ENCODE data around the gene SLC35E1. TPM values are rescaled to one million over a fixed set of nuclear protein-coding genes. Genes with fewer than 3 reads are reported as not detected.
A peak's percentile ranks its signal among the peaks of the same experiment; 100 is the strongest.

SLC35E1 gene
- total RNA-seq, 2 donors from 2014 or later, result 42.0 to 69.1 TPM

DNA sequence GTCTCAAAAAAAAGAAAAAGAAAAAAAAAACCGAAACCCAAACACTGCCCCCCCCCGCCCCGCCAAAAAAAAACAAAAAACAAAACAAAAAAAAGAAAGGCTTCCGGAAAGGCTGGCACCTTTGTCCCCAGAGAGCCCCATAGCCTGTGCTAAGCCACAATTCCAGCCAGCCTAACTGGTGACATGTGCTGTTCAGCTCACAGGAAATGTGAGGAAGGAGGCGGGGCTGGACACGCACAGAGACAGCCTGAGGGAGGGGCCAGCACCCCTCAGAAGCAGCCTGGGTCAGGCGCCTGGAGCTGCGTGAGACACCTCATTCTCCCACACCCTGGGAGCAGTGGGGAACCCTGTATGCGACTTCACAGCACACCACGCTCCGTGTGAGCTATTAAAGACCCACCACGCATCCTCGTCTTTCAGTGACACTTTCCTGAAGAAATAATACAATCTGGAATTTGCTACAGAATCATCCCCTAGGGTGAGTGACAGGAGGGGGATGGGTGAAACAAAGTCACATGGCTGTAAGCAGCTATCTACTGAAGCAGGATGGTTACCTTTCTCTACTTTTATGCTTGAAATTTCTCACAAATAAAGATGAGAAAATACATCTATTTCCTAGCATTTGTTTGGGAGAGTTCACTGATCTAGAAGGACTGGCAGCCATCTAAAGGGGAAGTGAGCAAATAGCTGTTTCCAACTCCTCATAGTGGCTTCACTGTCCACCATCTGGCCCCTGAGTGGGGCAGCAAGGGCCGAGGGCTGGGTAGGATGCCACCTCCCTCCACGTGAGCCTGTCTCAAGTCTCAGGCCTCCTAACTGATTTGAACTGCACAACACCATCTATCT, 12.3 kb upstream of the SLC35E1 start:
- DNase-seq (ENCODE audit: low spot score), result peak; percentile 77
- Histone ChIP-seq H3K9me3 (no peaks in the 10 kb centered on the region), H3K4me3 (no peak overlapping the region), H3K27me3 (replicated peaks; ENCODE audit: insufficient read depth) (no peaks in the 10 kb centered on the region), H3K4me1 (replicated peaks) (peaks cover 25% of the 10 kb centered on the region), H3K27ac (peak overlapping the region; percentile 48 to 64), H3K36me3 (no peaks in the 10 kb centered on the region)
- intact Hi-C loops (cut with DNase I), result no loop called here
- TF ChIP-seq POLR2AphosphoS5 (IDR thresholded peaks at IDR 0.05) (peak; percentile 74), POLR2A (IDR thresholded peaks at IDR 0.05) (peak; percentile 48)
- TF ChIP-seq, protein P1, sequence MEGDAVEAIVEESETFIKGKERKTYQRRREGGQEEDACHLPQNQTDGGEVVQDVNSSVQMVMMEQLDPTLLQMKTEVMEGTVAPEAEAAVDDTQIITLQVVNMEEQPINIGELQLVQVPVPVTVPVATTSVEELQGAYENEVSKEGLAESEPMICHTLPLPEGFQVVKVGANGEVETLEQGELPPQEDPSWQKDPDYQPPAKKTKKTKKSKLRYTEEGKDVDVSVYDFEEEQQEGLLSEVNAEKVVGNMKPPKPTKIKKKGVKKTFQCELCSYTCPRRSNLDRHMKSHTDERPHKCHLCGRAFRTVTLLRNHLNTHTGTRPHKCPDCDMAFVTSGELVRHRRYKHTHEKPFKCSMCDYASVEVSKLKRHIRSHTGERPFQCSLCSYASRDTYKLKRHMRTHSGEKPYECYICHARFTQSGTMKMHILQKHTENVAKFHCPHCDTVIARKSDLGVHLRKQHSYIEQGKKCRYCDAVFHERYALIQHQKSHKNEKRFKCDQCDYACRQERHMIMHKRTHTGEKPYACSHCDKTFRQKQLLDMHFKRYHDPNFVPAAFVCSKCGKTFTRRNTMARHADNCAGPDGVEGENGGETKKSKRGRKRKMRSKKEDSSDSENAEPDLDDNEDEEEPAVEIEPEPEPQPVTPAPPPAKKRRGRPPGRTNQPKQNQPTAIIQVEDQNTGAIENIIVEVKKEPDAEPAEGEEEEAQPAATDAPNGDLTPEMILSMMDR (IDR thresholded peaks at IDR 0.05), result no peak
- 15% methylated on average over 15 of the region's 15 CpGs for WGBS

DNA sequence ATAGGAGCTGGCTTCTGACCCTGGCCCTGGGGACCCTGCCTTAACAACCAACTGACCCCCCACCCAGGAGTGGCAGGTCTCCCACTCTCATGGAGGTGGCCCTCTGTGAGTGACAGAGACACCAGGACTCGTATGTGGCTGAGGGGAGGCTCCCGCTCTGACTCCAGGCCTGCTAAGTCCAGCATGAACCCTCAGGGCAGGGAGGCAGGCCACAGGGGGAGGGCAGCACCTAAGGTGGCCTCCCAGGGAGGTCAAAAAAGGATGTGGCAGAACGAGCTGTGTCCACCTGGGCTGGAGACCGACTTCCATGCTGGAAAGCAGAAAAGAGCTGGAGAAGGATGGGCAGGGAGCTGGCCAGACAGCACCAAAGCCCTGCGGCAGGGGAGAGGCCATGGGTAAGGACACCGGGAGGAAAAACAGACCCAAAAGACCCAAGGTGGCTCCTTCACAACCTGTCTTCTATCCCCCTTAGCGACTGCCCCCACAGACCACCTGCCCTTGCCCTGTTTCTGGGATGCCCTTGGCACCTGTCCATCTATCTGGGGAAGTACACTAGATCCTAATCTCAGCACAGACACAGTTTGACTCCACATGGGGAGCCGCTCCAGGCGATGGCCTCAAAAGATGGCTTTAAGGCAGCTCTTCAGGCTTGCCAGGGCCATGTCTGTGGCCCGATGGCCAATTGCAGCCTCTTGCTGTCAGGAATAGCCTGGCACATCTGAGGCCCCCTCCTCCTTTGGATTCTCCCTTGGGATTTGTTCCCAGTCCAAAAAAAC, 10.5 kb upstream of the SLC35E1 start:
- DNase-seq (ENCODE audit: low spot score), result no peak
- Histone ChIP-seq H3K36me3 (no peaks in the 10 kb centered on the region), H3K9me3 (no peaks in the 10 kb centered on the region), H3K27me3 (replicated peaks; ENCODE audit: insufficient read depth) (no peaks in the 10 kb centered on the region), H3K4me3 (no peak overlapping the region), H3K27ac (no peak overlapping the region), H3K4me1 (replicated peaks) (peaks cover 11% of the 10 kb centered on the region)
- 75% methylated on average over 10 of the region's 10 CpGs for WGBS
- intact Hi-C loops (cut with DNase I), result no loop called here
- TF ChIP-seq, protein P1 (IDR thresholded peaks at IDR 0.05), result no peak
- TF ChIP-seq POLR2A (IDR thresholded peaks at IDR 0.05) (no peak), POLR2AphosphoS5 (IDR thresholded peaks at IDR 0.05) (no peak)

DNA sequence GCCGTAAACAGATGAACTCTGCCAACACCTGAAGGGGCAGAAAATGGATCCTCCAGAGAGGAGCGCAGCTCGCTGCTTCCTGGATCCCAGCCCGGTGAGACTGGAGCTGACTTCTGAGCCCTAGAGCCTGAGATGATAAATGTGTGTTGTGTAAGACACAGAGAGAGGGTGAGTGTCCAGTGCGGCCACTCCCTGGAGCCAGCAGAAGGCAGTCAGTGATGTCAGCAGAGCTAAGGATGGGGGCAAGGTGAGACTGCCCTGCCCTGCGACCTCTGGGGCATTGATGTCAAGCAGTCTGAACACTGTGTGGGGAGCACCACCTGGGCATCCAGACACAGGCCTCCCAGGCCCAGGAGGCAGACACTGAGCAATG, 9.7 kb upstream of the SLC35E1 start:
- peaks cover 4% of the 10 kb centered on the region for H3K4me1 ChIP-seq (replicated peaks)
- H3K27ac ChIP-seq, result no peak overlapping the region
- intact Hi-C loops (cut with DNase I), result no loop called here
- H3K9me3 ChIP-seq, result no peaks in the 10 kb centered on the region
- TF ChIP-seq POLR2AphosphoS5 (IDR thresholded peaks at IDR 0.05) (no peak), POLR2A (IDR thresholded peaks at IDR 0.05) (no peak)
- TF ChIP-seq, protein P1 (IDR thresholded peaks at IDR 0.05), result no peak
- no peak overlapping the region for H3K4me3 ChIP-seq
- 90% methylated on average over 6 of the region's 6 CpGs for WGBS
- DNase-seq (ENCODE audit: low spot score), result no peak
- no peaks in the 10 kb centered on the region for H3K27me3 ChIP-seq (replicated peaks; ENCODE audit: insufficient read depth)
- peaks cover 0 to 4% of the 10 kb centered on the region in 2 donors for H3K36me3 ChIP-seq

DNA sequence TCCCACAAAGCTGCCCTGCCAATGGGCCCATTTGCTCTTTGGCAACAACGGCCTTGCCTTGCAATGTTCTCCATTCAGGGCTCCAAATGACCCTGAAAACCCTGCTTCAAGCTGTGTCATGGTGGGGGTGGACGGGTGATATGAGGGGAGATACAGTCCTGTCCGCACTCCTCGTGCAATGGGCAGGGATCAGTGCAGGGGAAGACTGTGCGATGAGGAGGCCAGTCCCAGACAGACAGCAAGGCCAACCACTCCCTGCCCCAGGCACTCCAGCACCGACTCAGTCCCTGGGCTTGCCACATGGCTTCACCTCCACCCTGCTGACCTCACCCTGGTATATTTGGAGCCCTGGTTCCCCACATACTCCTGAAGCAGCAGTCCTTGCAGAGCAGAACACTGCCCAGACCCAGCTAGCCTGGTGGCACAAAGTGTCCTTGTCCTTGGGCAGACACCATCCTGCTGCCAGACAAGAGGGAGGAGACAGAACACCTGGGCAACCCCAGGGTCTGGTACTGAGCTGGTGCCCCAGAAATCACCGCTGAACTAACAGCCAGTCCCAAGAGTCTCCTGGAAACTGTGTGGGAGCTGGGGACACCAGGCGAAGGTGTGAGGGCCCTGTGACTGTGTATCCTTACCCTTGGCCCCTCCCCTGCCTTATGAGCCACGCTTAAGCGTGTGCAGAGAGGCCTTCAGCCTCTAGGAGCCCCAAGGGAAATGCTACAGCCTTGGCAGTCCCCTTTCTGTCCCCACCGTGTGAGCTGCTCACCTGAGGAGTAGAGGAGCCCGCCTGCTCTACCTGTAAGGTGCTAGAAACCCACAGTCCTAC, 9.1 kb upstream of the SLC35E1 start:
- TF ChIP-seq, protein P1 (IDR thresholded peaks at IDR 0.05), result no peak
- TF ChIP-seq POLR2A (IDR thresholded peaks at IDR 0.05) (no peak), POLR2AphosphoS5 (IDR thresholded peaks at IDR 0.05) (no peak)
- WGBS, result 75% methylated on average over 12 of the region's 12 CpGs
- intact Hi-C loops (cut with DNase I), result no loop called here
- H3K27me3 ChIP-seq (replicated peaks; ENCODE audit: insufficient read depth), result no peaks in the 10 kb centered on the region
- peaks cover under 1 to 6% of the 10 kb centered on the region in 2 donors for H3K36me3 ChIP-seq
- H3K27ac ChIP-seq, result no peak overlapping the region
- DNase-seq (ENCODE audit: low spot score), result no peak
- H3K4me3 ChIP-seq, result no peak overlapping the region
- H3K4me1 ChIP-seq (replicated peaks), result peaks cover 3% of the 10 kb centered on the region
- no peaks in the 10 kb centered on the region for H3K9me3 ChIP-seq
